Liver (tissue), 3 donors: ENCODE data around the gene PPP2R2C.

Experiments
- CTCF ChIP-seq: fragments of 150-350 bp; IDR thresholded peaks from 2 replicates; pipeline ENCODE4 v1.5.1; 2017; ENCODE audit warnings: improper control_type of control experiment, low read depth, low read length; ENCODE audit not compliant: missing input control
- EGR1 ChIP-seq, 2 donors: IDR thresholded peaks; 2 replicates each; pipeline ENCODE4 v1.6.1; 2016 to 2018; ENCODE audit warnings: antibody characterized with exemption in 2 of 2, low read depth in 2 of 2
- donor health status: healthy.
- donor health status: healthy.

- TF ChIP-seq EGR1 (IDR thresholded peaks at IDR 0.05; ENCODE audit: low read depth in 2 of 2) (no peak), CTCF (no peak)
Measured at GRCh38 chr4:6405397-6405706, 67.1 kb downstream of the PPP2R2C start.
